ENCODE measurements around the gene ORM2.

ORM2 gene

DNA sequence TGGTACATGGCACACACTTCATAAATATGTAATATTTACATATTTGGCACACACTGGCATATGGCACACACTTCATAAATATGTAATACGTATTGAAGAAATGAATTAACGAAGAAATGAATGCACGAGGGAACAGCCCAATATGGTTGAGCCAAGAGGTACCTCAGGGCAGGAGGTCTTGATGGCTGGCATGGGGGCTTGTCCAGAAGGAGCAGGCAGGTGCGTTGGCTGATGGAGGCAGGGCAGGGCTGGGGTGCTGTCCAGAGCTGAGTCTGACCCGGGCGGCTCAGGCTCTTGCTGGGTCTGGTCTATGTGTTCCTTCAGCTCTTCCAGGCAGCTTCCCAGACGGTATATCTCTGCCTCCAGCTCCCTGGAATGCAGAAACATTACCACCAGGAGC, 31.9 kb downstream of the ORM2 start:
- no peak overlapping the region for H3K4me3 ChIP-seq (ENCODE audit: low read depth, low read length)
- DNase-seq (ENCODE audit: low read depth): no peak
- TF ChIP-seq, protein P1, sequence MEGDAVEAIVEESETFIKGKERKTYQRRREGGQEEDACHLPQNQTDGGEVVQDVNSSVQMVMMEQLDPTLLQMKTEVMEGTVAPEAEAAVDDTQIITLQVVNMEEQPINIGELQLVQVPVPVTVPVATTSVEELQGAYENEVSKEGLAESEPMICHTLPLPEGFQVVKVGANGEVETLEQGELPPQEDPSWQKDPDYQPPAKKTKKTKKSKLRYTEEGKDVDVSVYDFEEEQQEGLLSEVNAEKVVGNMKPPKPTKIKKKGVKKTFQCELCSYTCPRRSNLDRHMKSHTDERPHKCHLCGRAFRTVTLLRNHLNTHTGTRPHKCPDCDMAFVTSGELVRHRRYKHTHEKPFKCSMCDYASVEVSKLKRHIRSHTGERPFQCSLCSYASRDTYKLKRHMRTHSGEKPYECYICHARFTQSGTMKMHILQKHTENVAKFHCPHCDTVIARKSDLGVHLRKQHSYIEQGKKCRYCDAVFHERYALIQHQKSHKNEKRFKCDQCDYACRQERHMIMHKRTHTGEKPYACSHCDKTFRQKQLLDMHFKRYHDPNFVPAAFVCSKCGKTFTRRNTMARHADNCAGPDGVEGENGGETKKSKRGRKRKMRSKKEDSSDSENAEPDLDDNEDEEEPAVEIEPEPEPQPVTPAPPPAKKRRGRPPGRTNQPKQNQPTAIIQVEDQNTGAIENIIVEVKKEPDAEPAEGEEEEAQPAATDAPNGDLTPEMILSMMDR (IDR thresholded peaks at IDR 0.05; ENCODE audit: control insufficient read depth, extremely low read depth, insufficient read depth): no peak

DNA sequence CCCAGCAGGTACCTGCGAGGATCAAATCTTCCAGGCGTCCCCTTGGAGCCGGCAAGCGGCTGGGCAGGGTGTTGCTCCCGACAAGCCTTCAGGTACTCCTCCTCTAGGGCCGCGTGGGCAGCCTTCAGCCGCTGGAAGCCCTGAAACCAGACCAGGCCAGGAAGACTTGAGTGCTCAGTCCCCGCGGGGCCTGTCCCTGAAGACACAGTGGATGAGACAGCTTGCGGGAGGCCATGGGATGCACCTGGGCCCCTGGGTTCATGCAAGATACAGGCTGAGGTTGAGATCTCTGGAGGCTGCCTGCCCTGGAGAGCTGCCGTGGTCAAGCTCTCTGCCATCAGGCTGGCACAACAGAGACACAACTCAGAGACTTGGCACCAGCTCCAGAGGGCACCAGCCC, 32.7 kb downstream of the ORM2 start:
- H3K4me3 ChIP-seq (ENCODE audit: low read depth, low read length): no peak overlapping the region
- DNase-seq (ENCODE audit: low read depth): no peak
- TF ChIP-seq, protein P1 (IDR thresholded peaks at IDR 0.05; ENCODE audit: control insufficient read depth, extremely low read depth, insufficient read depth): no peak

DNA sequence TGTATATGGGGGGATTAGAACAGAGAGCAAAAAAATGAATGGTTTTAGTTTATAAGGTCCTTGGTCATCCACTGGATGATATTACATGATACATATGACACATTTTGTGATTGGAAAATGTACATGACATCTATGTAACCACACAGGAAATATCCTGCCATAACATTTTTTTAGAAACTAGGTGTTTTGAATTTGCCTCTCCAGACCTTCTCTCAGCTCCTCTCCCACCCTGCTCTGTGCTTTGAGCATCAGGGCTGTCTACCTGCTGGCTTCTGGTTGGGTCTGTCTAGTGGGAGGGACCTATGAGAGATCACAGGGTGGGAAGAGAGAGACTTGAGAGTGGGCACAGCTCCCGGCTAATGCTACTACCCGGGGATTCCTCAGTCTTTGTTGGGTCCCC, 33.8 kb downstream of the ORM2 start:
- H3K4me3 ChIP-seq (ENCODE audit: low read depth, low read length): no peak overlapping the region
- DNase-seq (ENCODE audit: low read depth): no peak
- TF ChIP-seq, protein P1 (IDR thresholded peaks at IDR 0.05; ENCODE audit: control insufficient read depth, extremely low read depth, insufficient read depth): no peak

DNA sequence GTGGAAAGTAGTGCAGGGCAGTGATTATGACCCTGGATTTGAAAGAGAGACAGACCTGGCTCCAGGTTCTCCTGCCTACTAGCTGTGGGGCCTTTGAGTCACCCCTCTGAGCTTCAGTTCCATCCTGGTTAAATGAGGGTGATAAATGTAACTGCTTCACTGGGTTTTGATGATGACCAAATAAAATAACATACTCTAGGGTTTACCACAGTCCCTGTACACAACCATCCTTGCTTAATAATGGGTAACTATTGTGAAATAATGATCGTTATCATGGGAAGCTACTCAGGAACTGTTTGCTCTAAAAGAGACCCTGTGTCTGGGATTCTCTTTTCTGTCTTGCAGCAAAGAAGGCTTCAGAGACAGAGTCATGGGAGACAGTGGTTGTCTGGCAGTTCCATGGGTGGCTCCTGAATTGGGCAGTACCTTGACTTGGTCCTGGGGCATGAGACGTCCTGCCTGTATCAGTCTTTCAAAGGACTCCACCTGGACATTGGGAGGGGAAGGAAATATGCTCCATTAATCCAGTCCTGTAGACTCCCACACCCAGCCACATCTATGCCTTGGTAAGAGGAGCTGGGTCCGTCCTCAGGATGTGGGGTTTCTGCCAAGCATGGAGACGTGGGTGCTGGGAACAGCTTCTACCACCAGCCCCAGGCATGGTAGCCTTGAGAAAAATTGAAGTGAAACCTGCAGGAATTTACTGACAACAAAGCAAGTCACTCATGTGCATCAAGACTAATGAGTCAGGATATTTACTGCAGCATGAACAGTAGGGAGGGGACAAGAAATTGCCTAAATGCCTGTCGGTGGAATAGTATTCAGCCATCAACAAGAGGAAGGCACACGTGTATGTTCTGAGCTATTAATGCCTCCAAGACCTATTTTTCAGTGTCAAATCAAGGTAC, 34.7 kb downstream of the ORM2 start:
- TF ChIP-seq, protein P1 (IDR thresholded peaks at IDR 0.05; ENCODE audit: control insufficient read depth, extremely low read depth, insufficient read depth): no peak
- no peak overlapping the region for H3K4me3 ChIP-seq (ENCODE audit: low read depth, low read length)
- DNase-seq (ENCODE audit: low read depth): no peak

- DNase-seq (ENCODE audit: low read depth): no peak
- TF ChIP-seq, protein P1 (IDR thresholded peaks at IDR 0.05; ENCODE audit: control insufficient read depth, extremely low read depth, insufficient read depth): no peak
Measured at GRCh38 chr9:114365194-114365593, 35.5 kb downstream of the ORM2 start.

GRCh38 chr9:114366334-114367128, 36.9 kb downstream of the ORM2 start:
- DNase-seq (ENCODE audit: low read depth): no peak
- TF ChIP-seq, protein P1 (IDR thresholded peaks at IDR 0.05; ENCODE audit: control insufficient read depth, extremely low read depth, insufficient read depth): no peak
- H3K4me3 ChIP-seq (ENCODE audit: low read depth, low read length): no peak overlapping the region

More at GRCh38 chr9:114365194-114365593, 35.5 kb downstream of the ORM2 start:
- H3K4me3 ChIP-seq (ENCODE audit: low read depth, low read length): no peak overlapping the region

Measured in LNCaP clone FGC (cell line).